Measurements from ENCODE around the gene MAN2B2. TPM values are rescaled to one million over a fixed set of nuclear protein-coding genes. Genes with fewer than 3 reads are reported as not detected.

The MAN2B2 gene
- total and polyA plus RNA-seq, 2 of the 4 experiments (the other 2 are of a cell fraction) = 13.4 to 34.1 TPM

- H3K4me3 ChIP-seq (ENCODE audit: insufficient read depth, low read depth, low read length) = no peak overlapping the region
- H4K5ac ChIP-seq (ENCODE audit: low read depth, low read length) = no peak overlapping the region
- TF ChIP-seq CEBPB (IDR thresholded peaks at IDR 0.05; ENCODE audit: low read depth, low read length) = no peak
- TF ChIP-seq FOS (IDR thresholded peaks at IDR 0.05; ENCODE audit: low read depth, low read length) = no peak
- TF ChIP-seq SMC3 (IDR thresholded peaks at IDR 0.05; ENCODE audit: low read depth, low read length) = no peak
- no peak for TF ChIP-seq RAD21 (IDR thresholded peaks at IDR 0.05; ENCODE audit: low read length)
- no peak for TF ChIP-seq MXI1 (IDR thresholded peaks at IDR 0.05; ENCODE audit: borderline replicate concordance, low read depth, low read length)
- no peak for TF ChIP-seq CHD1 (IDR thresholded peaks at IDR 0.05; ENCODE audit: low read depth, low read length)
- TF ChIP-seq POLR2A (IDR thresholded peaks at IDR 0.05; ENCODE audit: low read depth, low read length) = no peak
- TF ChIP-seq MAFK (IDR thresholded peaks at IDR 0.05; ENCODE audit: low read depth, low read length) = no peak
- TF ChIP-seq RCOR1 (IDR thresholded peaks at IDR 0.05; ENCODE audit: insufficient replicate concordance, low read length) = no peak
- TF ChIP-seq USF2 (IDR thresholded peaks at IDR 0.05; ENCODE audit: low read depth, low read length) = no peak
- TF ChIP-seq BHLHE40 (IDR thresholded peaks at IDR 0.05; ENCODE audit: low read depth, low read length) = no peak
- no peak for TF ChIP-seq MAZ (IDR thresholded peaks at IDR 0.05; ENCODE audit: borderline replicate concordance, low read depth, low read length)
- TF ChIP-seq CTCF (conservative IDR thresholded peaks at IDR 0.05; ENCODE audit: low read depth, low read length) = no peak
- no peak for TF ChIP-seq NFE2L2 (IDR thresholded peaks at IDR 0.05; ENCODE audit: low read depth, low read length)
- no peak for TF ChIP-seq ELK1 (IDR thresholded peaks at IDR 0.05; ENCODE audit: borderline replicate concordance, low read depth, low read length)
- H3K4me2 ChIP-seq (ENCODE audit: low read depth, low read length) = no peak overlapping the region
- H3K56ac ChIP-seq (ENCODE audit: extremely low read depth, insufficient read depth, low read length) = no peak overlapping the region
- H2BK120ac ChIP-seq (ENCODE audit: low read depth, low read length) = no peak overlapping the region
- H4K91ac ChIP-seq (ENCODE audit: insufficient read depth, low read depth, low read length) = no peak overlapping the region
- H3K27me3 ChIP-seq (ENCODE audit: control insufficient read depth, insufficient read depth, low read length) = no peaks in the 10 kb centered on the region; the same call in 1 of the 2 replicates
- BruUV-seq (replicated peaks) = no TSS peak
- no peak overlapping the region for H2AK9ac ChIP-seq (replicated peaks; ENCODE audit: low read depth, low read length, poor library complexity)
- no peak overlapping the region for H2AFZ ChIP-seq (replicated peaks; ENCODE audit: low read length, poor library complexity)
- dilution Hi-C loops (cut with HindIII; ENCODE audit: low sequenced_read_pairs, unreplicated experiment) (no loop called here), intact Hi-C loops (cut with micrococcal nuclease) (no loop called here), in situ Hi-C loops (cut with MboI; ENCODE audit: low sequenced_read_pairs) (loop anchor here (10.0 kb wide), 1 partner anchor 286 kb away; no protein-coding TSS in a partner anchor)
- ChIA-PET CTCF (no interaction called here), POLR2A (ENCODE audit: unreplicated experiment) (no interaction called here)
- no peaks in the 10 kb centered on the region for H3K36me3 ChIP-seq (ENCODE audit: control insufficient read depth, insufficient read depth, low read length)
- no peak overlapping the region for H4K8ac ChIP-seq (ENCODE audit: low read depth in 2 of 2, low read length in 2 of 2)
- H3K27ac ChIP-seq (ENCODE audit: insufficient read depth, low read length) = no peak overlapping the region
- no peak overlapping the region for H3K23ac ChIP-seq (ENCODE audit: low read depth, low read length)
- H2AK5ac ChIP-seq (ENCODE audit: low read depth, low read length) = no peak overlapping the region
- no peak overlapping the region for H3K14ac ChIP-seq (replicated peaks; ENCODE audit: low read depth, low read length)
- no peak overlapping the region for H2BK15ac ChIP-seq (ENCODE audit: low read depth, low read length)
- H4K20me1 ChIP-seq (ENCODE audit: insufficient read depth, low read length) = no peaks in the 10 kb centered on the region
- H2BK5ac ChIP-seq (ENCODE audit: low read depth, low read length, poor library complexity, severe bottlenecking) = no peak overlapping the region
- H3K9me1 ChIP-seq (ENCODE audit: insufficient read depth, low read length) = no peaks in the 10 kb centered on the region
- no peaks in the 10 kb centered on the region for H3K4me1 ChIP-seq (ENCODE audit: control insufficient read depth, insufficient read depth, low read length)
- no peaks in the 10 kb centered on the region for H3K9me3 ChIP-seq (ENCODE audit: control insufficient read depth, insufficient read depth, low read length)
- no peak for ATAC-seq (ENCODE audit: low read depth)
- no peaks in the 10 kb centered on the region for H3K79me1 ChIP-seq (ENCODE audit: low read depth in 1 of 2, low read length in 2 of 2)
- H3K18ac ChIP-seq (ENCODE audit: low read depth, low read length) = no peak overlapping the region
- H2BK20ac ChIP-seq (ENCODE audit: low read depth, low read length) = no peak overlapping the region
- no peak for DNase-seq
- H3K4ac ChIP-seq (ENCODE audit: low read depth, low read length) = no peak overlapping the region
- H3K9ac ChIP-seq (ENCODE audit: low read depth, low read length) = no peak overlapping the region
Measured at GRCh38 chr4:6540879-6541278, 34.1 kb upstream of the MAN2B2 start.

Data from IMR-90 (cell line).